ES-I3 (cell line): Measurements from ENCODE around the gene CXCL17.
"Not testable (repeated sequence)": the region's sequence is repeated elsewhere in the genome, so short reads cannot be mapped to it uniquely, and the experiment has no call there.

ENCODE experiments used
- H3K36me3 ChIP-seq: 2 replicates; pipeline ENCODE4 v1.6.1; 2013; ENCODE audit warnings: mild to moderate bottlenecking, low read length, control low read depth, moderate library complexity; ENCODE audit not compliant: insufficient read depth
- H3K4me1 ChIP-seq: 2 replicates; pipeline ENCODE4 v1.6.1; 2013; ENCODE audit warnings: mild to moderate bottlenecking, control low read depth, low read length; ENCODE audit not compliant: insufficient read depth
- H3K9ac ChIP-seq: 2 replicates; pipeline ENCODE4 v1.6.1; 2013; ENCODE audit warnings: low read depth, mild to moderate bottlenecking, low read length, moderate library complexity
- H3K9me3 ChIP-seq: 2 replicates; pipeline ENCODE4 v1.6.1; 2013; ENCODE audit warnings: mild to moderate bottlenecking, low read length, moderate library complexity; ENCODE audit not compliant: control insufficient read depth, insufficient read depth

Gene CXCL17

DNA sequence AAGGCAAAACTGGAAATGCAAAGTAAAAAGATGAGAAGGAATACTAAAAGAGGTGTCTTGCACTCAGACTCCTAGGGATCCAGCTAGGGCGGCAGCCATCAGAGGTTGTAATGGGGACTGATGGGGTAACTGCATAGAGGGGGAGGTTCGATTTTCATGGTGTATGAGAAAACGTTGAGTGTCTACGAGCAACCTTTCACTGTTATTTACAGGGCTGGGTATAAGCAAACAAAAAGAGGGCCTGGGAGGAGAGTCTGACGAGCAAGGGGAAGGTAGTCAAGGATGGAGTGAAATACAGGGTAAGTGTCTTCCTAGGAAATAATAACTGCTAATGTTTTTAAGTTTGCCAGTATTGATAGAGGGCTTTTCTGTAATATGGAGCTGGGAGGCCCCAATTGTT is 5.6 kb upstream of the CXCL17 start:
- H3K9ac ChIP-seq, H3K36me3 ChIP-seq, H3K9me3 ChIP-seq: not testable (repeated sequence)
- H3K4me1 ChIP-seq: peaks cover 15% of the 10 kb centered on the region; the same call in 1 of the 2 replicates

DNA sequence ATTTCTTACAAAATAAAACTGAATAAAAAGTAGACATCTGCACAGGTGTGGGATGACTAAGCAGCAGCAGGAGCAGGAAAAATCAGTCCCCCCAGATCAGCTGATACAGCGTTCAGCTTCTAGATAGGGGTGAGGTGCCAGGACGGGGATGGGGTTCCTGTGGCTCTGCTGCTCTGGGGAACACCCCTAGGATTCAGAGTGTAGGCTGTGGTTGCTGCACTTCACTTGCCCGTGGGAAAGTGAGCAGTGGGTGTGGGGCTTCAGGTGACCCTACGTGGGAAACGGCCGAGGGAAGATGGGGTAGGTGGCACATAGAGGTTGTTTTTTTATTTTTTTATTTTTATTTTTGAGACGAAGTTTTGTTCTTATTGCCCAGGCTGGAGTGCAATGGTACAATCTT is 3.2 kb upstream of the CXCL17 start:
- Histone ChIP-seq H3K36me3 (no peaks in the 10 kb centered on the region), H3K4me1 (peaks cover 11% of the 10 kb centered on the region), H3K9ac (no peak overlapping the region), H3K9me3 (no peaks in the 10 kb centered on the region)

DNA sequence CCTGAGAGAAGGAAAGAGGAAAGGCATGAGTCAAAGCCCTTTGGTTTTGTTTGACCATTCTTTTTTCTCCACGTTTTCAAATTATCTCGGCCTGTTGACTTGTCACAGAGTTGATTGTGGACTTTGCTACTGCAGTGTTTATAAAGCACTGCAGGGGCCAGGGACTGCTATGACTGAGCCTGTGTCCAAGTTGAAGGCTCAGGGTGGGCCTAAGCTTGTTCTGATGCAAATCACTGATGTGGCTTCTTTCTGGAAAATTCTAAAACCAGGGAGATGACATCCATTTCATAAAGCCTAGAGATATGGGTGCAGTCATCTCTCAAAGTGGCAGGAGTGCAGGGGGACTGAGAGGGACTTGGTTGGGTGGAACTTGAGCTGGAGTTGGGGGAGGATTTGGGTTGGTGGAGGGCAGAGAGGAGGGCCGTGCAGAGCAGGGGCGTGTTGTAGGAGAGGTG is 1.2 kb upstream of the CXCL17 start:
- Histone ChIP-seq H3K9me3 (no peaks in the 10 kb centered on the region), H3K4me1 (peaks cover 6% of the 10 kb centered on the region), H3K9ac (no peak overlapping the region), H3K36me3 (no peaks in the 10 kb centered on the region)

DNA sequence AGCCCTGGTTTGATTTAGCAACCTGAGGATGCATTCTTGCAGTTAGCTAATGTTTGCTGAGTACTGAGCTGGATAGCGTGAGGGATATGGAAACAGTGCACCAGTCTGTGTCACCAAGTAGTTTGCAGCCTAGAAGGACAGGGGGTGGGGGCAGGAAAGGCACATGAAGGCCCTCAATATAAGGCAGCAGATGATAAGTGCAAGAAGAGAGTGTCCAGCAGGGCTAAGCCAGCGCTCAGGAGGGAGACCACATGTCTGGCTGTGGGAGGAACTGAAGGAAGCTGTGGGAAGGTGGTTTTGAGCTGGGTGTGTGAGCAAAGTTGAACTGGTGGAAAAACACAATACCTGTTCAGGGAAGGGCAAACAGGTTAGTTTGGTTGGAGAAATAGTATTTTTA is 1.7 kb downstream of the CXCL17 start:
- H3K9ac ChIP-seq: no peak overlapping the region
- no peaks in the 10 kb centered on the region for H3K9me3 ChIP-seq
- peaks cover 6% of the 10 kb centered on the region for H3K4me1 ChIP-seq
- no peaks in the 10 kb centered on the region for H3K36me3 ChIP-seq

DNA sequence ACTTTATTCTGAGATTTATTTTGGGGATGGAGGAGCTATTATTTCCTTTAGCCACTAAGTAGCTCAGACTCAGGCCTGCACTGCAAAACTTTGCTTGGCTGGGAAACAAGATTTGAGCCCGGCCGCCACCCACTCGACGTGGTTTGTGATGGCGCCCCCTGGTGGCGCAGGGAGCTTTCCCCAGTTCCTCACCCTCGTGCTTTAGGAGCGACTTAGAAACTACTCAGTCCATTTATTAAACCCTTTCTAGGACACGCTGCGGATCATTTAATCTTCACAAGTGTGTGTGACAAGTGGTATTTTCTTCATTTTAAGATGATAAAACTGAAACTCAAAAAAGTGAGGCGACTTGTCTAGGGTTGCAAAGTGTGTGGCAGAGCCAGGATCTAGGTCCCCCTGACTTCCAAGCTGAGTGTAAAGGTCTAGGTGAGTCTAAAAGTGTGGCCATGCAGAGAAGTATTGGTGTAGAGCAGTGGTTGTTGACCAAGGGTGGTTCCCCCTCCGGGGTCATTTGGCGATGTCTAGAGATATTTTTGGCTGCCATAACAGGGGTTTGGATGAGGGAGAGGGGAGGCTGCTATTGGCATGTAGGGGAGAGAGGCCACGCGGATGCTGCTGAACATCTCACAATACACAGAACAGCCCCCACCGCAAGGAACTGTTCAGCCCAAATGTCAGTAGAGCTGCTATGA is 2.2 kb downstream of the CXCL17 start:
- no peaks in the 10 kb centered on the region for H3K36me3 ChIP-seq
- H3K9me3 ChIP-seq: no peaks in the 10 kb centered on the region
- H3K4me1 ChIP-seq: peaks cover 6% of the 10 kb centered on the region
- H3K9ac ChIP-seq: no peak overlapping the region

DNA sequence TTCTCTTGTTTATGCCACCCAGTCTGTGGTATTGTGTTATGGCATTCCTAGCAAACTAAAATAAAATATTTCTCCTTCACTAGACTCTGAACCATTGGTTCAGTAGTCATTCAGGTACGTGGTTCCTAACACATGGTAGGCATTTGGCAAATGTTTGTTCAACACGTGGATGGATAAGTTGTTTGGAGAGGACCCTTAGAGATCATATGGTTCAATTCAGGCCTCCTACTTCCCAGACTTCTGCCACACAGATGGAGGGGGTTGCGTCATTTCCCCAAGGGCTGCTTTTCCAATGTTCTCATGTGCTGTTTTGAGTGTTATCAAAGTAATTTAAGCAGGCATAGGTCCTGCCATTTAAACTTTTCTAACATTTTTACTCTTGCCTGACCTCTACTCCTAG is 6.7 kb downstream of the CXCL17 start:
- Histone ChIP-seq H3K9ac (no peak overlapping the region), H3K36me3 (no peaks in the 10 kb centered on the region), H3K4me1 (peaks cover 3% of the 10 kb centered on the region; the same call in 1 of the 2 replicates), H3K9me3 (no peaks in the 10 kb centered on the region)

DNA sequence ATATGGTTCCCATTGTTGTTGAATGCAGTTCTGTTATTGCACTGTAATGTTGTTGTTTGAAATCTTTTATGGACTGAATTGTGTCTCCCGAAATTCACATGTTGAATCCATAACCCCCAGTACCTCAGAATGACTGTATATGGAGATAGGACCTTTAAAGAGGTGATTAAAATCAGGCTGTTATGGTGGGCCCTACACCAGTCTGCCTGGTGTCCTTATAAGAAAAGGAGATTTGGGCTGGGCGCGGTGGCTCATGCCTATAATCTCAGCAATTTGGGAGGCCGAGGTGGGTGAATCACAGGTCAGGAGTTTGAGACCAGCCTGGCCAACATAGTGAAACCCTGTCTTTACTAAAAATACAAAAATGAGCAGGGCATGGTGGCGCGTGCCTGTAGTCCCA is 7.4 kb downstream of the CXCL17 start:
- Histone ChIP-seq H3K9ac (no peak overlapping the region), H3K4me1 (peaks cover 3% of the 10 kb centered on the region; the same call in 1 of the 2 replicates), H3K9me3 (no peaks in the 10 kb centered on the region), H3K36me3 (no peaks in the 10 kb centered on the region)

DNA sequence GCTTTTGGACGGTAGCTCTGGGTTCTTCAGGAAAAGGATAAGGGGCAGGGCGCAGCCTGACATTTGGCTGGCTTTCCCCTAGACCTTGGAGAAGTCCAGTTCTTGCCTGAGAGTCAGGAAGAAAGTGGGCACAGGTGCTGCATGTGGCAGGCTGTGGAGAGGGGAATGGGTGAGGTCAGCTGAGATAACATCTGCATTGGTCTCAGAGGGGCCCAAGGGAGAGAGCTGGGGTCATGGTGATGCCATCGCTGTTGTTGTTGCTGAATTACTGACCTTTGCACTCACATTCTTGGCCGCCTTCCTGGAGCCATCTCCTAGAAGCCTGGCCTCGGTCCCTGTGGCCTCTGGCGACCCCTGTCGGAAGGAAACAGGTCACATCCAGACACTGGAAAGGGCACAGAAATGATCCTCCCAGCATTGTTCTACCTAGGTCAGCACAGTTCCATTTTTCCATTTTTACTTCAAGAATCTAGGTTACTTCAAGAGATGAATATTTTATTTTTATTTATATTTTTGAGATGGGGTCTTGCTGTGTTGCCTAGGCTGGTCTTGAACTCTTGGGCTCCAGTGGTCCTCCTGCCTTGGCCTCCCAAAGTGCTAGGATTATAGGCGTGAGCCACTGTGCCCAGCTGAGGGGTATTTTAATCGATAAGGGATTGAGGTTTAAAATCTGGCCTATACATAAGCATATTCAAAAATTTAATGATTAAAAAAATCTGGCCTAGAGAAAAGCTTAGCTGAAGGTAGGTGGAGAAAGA is 9.1 kb downstream of the CXCL17 start:
- H3K9ac ChIP-seq: no peak overlapping the region

DNA sequence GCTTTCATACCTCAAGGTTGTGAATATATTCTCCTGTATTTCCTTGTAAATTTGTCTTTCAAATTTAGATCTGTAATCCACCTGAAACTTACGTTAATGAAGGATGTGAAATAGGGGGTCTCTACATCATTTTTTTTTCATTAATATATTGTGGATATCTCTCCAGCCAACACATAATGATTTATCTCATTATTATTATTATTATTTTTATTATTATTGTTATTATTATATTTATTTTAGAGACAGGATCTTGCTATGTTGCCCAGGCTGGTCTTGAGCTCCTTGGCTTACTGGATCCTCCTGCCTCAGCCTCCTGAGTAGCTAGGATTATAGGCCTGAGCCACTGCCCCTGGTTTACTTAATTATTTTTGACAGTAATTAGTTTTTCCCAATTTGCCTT is 11.3 kb downstream of the CXCL17 start:
- Histone ChIP-seq H3K4me1 (peaks cover 3% of the 10 kb centered on the region; the same call in 1 of the 2 replicates), H3K36me3 (no peaks in the 10 kb centered on the region), H3K9ac (no peak overlapping the region), H3K9me3 (no peaks in the 10 kb centered on the region)

More for the DNA sequence above, 9.1 kb downstream of the CXCL17 start:
- no peaks in the 10 kb centered on the region for H3K36me3 ChIP-seq
- no peaks in the 10 kb centered on the region for H3K9me3 ChIP-seq
- H3K4me1 ChIP-seq: peaks cover 3% of the 10 kb centered on the region; the same call in 1 of the 2 replicates

DNA sequence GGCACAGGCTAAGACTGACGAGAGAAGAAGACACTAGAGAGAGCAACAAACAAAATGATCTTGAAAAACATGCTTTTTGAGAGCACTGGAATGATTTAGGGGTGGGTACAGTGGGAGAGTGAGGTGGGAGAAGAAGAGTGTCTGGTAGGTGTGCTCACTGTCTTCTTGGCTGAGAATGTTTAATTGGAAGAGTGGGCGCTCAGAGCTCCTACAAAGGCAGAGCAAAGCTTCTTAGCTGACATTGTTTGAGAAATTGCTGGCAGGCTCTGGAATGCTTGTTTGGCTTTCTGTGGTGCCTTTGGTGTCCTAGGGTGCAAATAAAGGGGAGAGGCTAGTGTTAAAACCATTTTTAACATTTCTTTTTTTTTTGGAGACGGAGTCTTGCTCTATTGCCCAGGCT is 14.1 kb downstream of the CXCL17 start:
- Histone ChIP-seq H3K4me1 (peaks cover 3% of the 10 kb centered on the region; the same call in 1 of the 2 replicates), H3K9ac (no peak overlapping the region), H3K36me3 (no peaks in the 10 kb centered on the region), H3K9me3 (no peaks in the 10 kb centered on the region)

DNA sequence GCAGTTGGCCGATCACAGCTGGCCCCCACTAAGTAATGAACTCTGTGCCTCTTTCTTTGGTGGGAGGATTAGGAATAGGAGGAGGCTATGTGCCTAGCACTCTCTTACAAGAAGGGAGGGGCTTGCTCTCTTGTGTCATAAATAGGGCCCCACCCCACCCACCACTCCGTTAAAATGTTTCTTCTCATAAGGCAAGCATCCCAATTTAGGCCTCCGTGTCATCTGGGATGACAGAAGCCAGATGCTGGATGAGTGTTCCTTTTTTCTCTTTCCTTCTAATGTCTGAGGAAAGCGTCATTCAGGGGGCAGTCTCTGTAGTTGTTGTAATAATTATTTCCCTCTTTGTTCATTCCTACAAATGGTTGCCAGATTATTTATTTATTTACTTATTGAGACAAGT is 15.4 kb downstream of the CXCL17 start, which contains the start of gene LIPE:
TSS of gene LIPE (minus strand) at position 76 of the 400 bp plus-strand sequence. CDS start 239 bp downstream, outside the sequence.
- H3K36me3 ChIP-seq: no peaks in the 10 kb centered on the region
- no peak within 1 kb of the TSS for H3K9ac ChIP-seq
- H3K4me1 ChIP-seq: no peaks in the 10 kb centered on the region; the same call in none of the 2 replicates
- no peaks in the 10 kb centered on the region for H3K9me3 ChIP-seq

DNA sequence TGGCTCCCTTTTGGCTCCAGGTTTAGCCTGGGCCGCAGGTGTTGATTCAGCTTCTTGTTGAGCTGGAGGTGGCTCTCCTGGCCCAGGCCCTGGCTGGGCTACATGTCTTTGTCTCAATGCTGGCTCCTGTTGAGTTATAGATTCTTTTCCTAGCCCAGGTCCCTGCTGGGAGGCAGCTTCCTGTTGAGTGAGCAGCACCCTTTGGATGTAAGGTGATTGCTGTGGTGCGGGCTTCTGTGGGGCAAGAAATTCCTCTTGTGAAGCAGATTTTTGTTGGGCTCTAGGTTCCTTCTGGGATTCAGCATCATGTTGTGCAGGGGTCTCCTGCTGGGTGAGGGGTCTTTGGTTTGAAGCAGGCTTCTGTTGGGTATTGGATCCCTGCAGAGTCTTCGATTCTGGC is 16.1 kb downstream of the CXCL17 start:
- Histone ChIP-seq H3K36me3 (no peaks in the 10 kb centered on the region), H3K9me3 (no peaks in the 10 kb centered on the region), H3K9ac (no peak overlapping the region), H3K4me1 (no peaks in the 10 kb centered on the region; the same call in none of the 2 replicates)

DNA sequence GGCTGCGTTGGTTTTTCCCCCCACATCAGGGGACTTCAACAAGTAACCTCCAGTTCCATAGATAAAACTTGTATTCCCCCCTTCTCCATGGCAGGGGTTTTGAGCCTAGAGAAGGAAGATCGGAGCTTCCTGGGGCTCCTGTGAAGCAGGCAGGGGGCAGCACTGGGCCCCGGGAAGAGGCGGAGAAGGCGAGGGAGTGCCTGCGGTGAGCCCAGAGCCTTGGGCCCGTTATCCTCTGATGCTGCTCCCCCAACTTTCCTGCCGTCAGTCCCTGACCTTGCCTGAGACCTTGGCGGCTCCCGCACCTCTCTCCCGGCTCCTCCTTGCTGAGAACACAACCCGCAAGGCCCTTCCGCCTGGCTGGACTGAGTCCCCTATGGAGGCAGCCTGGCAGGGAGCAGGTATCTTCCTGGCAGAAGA is 18.0 kb downstream of the CXCL17 start:
- no peak overlapping the region for H3K9ac ChIP-seq
- no peaks in the 10 kb centered on the region; the same call in none of the 2 replicates for H3K4me1 ChIP-seq

DNA sequence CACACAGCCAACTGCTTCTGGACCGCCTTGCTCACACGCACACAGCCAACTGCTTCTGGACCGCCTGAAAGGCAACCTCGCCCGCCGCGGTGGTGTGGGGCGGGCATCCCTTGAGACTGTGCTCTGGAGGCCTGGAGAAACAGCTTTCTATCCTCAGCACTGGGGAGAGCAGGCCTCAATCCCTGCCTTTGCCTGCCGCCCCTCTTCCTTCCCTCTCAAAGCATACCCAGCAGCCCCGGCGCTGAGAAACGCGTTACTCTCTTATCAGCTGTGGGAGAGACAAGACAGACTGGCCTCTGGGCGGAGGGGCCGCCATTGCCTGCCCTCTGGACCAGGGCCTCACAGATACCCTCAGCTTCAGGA is 18.4 kb downstream of the CXCL17 start:
- no peaks in the 10 kb centered on the region for H3K36me3 ChIP-seq
- H3K9ac ChIP-seq: peak overlapping the region; percentile 84; the same call in 1 of the 2 replicates
- no peaks in the 10 kb centered on the region for H3K9me3 ChIP-seq
- no peaks in the 10 kb centered on the region; the same call in none of the 2 replicates for H3K4me1 ChIP-seq

More for the DNA sequence above, 18.0 kb downstream of the CXCL17 start:
- no peaks in the 10 kb centered on the region for H3K9me3 ChIP-seq
- no peaks in the 10 kb centered on the region for H3K36me3 ChIP-seq
